IPS DF 6.9 (cell line): ENCODE results near the gene POP5.
"Not testable (repeated sequence)": the region's sequence is repeated elsewhere in the genome, so short reads cannot be mapped to it uniquely, and the experiment has no call there.

Source experiments
- DNase-seq: peaks from one replicate; pipeline ENCODE4 v3.0.0-alpha.2; 2013; ENCODE audit warnings: low read depth, low spot score
- H3K27ac ChIP-seq: one replicate; pipeline ENCODE4 v1.5.1; 2013; ENCODE audit warnings: low read length, control low read depth
- H3K27me3 ChIP-seq: 2 replicates; pipeline ENCODE4 v1.6.1; 2013; ENCODE audit warnings: mild to moderate bottlenecking, low read length; ENCODE audit not compliant: control insufficient read depth, insufficient read depth
- H3K36me3 ChIP-seq: 2 replicates; pipeline ENCODE4 v1.6.1; 2013; ENCODE audit warnings: low read length; ENCODE audit not compliant: control insufficient read depth, insufficient read depth
- H3K4me1 ChIP-seq: 2 replicates; pipeline ENCODE4 v1.6.1; 2013; ENCODE audit warnings: low read length; ENCODE audit not compliant: control insufficient read depth, insufficient read depth
- H3K4me3 ChIP-seq: 2 replicates; pipeline ENCODE4 v1.5.1; 2013; ENCODE audit warnings: mild to moderate bottlenecking, low read length
- H3K9me3 ChIP-seq: 2 replicates; pipeline ENCODE4 v1.6.1; 2013; ENCODE audit warnings: low read length, inconsistent platforms; ENCODE audit not compliant: control insufficient read depth, insufficient read depth
- WGBS: extraction: QIAGEN DNeasy Blood & Tissue Kit; methylation state at CpG from one replicate; pipeline ENCODE4 v1.1.7; 2013; ENCODE audit warnings: mixed read lengths, missing lambda C conversion rate; ENCODE audit not compliant: insufficient read length, insufficient coverage; 5-methylcytosine and 5-hydroxymethylcytosine counted together

The POP5 gene, protein sequence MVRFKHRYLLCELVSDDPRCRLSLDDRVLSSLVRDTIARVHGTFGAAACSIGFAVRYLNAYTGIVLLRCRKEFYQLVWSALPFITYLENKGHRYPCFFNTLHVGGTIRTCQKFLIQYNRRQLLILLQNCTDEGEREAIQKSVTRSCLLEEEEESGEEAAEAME

DNA sequence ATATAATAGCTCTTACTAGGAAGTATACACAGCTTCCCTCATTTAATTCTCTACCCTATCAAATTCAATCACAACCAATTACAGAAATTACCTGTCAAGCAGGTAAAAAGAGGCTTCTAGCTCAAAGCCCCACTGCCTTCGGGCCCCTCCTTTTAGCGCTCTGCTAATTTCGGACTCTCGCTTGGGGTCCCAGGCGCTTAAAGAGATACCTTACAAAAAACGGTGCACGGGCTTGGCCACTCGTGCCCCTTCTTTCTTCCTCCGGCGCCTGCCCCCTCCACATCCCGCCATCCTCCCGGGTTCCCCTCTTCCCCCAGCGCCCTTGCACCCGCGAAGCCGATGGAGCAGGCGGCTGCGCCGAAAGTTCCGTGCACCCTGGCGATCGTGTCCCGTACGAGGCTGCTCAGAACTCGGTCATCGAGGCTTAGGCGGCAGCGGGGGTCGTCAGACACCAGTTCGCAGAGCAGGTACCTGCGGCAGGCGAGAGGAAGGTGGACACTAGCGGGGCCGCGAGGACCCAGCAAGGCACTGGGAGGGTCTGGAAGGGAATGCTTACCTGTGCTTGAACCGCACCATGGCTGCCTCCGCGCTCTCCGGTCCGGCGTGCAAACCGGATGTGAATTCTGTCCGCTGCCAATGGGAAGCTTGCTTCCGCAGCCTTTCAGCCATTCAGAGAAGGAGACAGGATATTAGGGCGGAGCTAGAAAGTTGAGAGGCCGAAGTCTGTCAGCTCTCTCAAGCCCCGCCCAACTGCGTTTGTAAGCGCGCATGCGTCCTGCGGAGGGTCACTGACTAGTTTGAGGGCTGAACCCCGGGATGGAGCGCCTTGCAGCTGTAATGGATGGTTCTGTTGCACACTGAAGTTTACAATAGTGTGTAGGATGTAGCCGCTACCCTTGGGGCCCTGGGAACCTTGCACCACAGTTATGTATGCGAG is at the start of gene POP5:
TSS of gene POP5 (minus strand) at position 616 of the 937 bp plus-strand sequence. CDS start at position 576, 40 bp downstream.
- no peaks in the 10 kb centered on the region for H3K9me3 ChIP-seq
- no peak within 1 kb of the TSS for H3K27ac ChIP-seq
- 0 out of 2 replicates have a peak, but pooled peaks cover 1% of the 10 kb centered on the region for H3K4me1 ChIP-seq
- WGBS = no CpG with 5 or more reads among the region's 56 CpGs
- peak within 1 kb of the TSS; percentile 77 for H3K4me3 ChIP-seq
- DNase-seq = peak; percentile 99
- H3K36me3 ChIP-seq = peaks cover 19% of the 10 kb centered on the region; the same call in 1 of the 2 replicates
- no peaks in the 10 kb centered on the region for H3K27me3 ChIP-seq

- Histone ChIP-seq H3K36me3 (no peaks in the 10 kb centered on the region), H3K4me3 (no peak overlapping the region), H3K4me1 (peaks cover 1% of the 10 kb centered on the region; the same call in 1 of the 2 replicates), H3K9me3 (no peaks in the 10 kb centered on the region), H3K27me3 (no peaks in the 10 kb centered on the region), H3K27ac (no peak overlapping the region)
- no CpG with 5 or more reads among the region's 15 CpGs for WGBS
- DNase-seq = no peak
Measured at GRCh38 chr12:120630104-120630892, 49.1 kb upstream of the POP5 start.

GRCh38 chr12:120628919-120629318 is 47.7 kb upstream of the POP5 start:
- WGBS = no CpG with 5 or more reads among the region's 4 CpGs
- Histone ChIP-seq H3K36me3 (no peaks in the 10 kb centered on the region), H3K9me3 (no peaks in the 10 kb centered on the region), H3K4me1 (peaks cover 1% of the 10 kb centered on the region; the same call in 1 of the 2 replicates), H3K4me3 (no peak overlapping the region), H3K27ac (no peak overlapping the region), H3K27me3 (no peaks in the 10 kb centered on the region)
- no peak for DNase-seq

DNA sequence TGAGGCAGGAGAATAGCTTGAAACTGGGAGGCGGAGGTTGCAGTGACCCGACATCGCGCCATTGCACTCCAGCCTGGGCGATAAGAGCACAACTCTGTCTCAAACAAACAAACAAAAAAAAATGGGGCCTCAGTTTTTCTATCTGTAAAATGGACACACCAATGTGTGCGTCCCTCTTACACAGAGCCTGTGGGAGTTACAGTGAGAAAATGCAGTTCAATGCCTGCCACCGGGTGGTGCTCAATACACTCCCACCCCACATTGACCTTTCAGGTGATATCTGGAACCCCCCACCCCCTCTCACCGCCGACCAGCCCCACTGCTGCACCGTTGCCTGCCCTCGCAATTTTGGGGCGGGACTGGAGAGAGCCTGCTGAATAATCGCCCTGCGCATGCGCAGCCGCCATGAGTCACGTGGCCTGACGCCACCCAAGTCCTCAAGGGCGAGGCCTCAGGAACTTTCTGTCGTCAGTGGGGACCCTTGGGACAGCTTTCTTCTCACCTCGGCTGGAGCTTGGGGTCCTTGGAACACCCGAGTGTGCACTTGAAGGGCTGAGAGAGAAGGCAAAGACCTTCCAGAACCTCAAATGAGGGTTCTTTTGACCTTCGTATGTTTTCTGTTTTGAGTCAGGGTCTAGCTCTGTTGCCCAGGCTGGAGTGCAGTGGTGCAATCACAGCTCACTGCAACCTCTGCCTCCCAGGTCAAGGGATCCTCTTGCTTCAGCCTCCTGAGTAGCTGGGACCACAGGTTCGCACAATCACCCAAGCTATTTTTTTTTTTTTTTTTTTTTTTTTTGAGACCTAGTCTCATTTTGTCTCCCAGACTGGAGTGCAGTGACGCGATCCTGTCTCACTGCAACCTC is 44.6 kb upstream of the POP5 start:
- H3K4me3 ChIP-seq = no peak overlapping the region
- H3K27ac ChIP-seq = no peak overlapping the region
- DNase-seq = no peak
- no peaks in the 10 kb centered on the region for H3K9me3 ChIP-seq
- H3K27me3 ChIP-seq = no peaks in the 10 kb centered on the region
- no peaks in the 10 kb centered on the region; the same call in 1 of the 2 replicates for H3K36me3 ChIP-seq
- peaks cover 1% of the 10 kb centered on the region; the same call in 1 of the 2 replicates for H3K4me1 ChIP-seq
- no CpG with 5 or more reads among the region's 26 CpGs for WGBS

DNA sequence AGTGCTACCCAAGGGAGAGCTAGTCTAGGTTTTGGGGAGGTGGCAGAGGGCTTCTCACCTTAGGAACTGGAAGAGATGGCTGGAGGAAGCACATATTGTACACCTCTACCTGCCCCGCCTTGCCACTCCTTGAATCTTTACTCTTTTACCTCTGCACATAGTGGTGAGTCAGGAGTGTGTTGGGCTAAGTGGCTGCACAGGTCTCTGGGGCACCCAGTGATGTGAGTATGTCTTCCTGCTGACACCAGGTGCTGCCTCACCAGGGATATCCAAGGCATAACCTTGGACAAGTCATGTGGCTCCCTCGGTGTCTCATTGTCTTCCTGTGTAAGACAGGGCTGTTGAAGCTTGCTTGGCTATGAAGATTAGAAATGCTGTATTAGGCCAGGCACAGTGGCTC is 39.4 kb upstream of the POP5 start:
- no peaks in the 10 kb centered on the region for H3K9me3 ChIP-seq
- no peaks in the 10 kb centered on the region for H3K4me1 ChIP-seq
- DNase-seq = no peak
- H3K4me3 ChIP-seq = no peak overlapping the region
- H3K27me3 ChIP-seq = no peaks in the 10 kb centered on the region
- no peak overlapping the region for H3K27ac ChIP-seq
- H3K36me3 ChIP-seq = no peaks in the 10 kb centered on the region; the same call in 1 of the 2 replicates
- WGBS = no CpG with 5 or more reads among the region's 2 CpGs

DNA sequence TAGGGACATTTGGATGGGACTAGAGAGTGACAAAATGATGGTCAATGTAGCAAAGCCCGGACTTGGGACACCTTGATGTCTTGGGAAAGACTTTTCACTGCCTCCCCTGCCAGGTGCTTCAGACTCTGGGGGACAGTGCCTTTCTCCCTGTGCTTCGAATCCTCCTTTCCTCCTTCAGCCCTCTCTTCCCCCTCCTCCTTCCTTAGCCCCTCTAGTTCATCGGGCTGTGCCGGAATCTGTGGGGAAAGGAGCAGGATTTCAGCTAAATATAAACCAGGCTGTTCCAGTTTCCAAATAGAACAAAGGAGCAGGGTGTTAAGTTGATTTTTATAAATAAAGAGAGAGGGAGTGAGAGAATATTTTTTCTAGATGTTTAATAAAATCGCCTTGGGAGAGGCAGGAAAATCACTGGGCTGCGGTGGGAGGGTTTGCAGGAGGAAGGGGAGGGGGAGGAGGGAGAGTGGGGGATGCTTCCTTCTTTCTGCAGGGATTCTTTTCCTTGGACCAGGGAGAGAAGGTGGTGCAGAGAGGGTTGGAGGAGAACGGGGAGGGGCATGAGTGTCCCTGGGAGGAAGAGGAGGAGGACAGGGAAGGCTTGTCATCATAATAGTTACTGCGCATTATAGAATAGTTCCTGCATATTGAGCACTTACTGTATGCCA is 37.9 kb upstream of the POP5 start:
- DNase-seq = no peak
- no peaks in the 10 kb centered on the region for H3K9me3 ChIP-seq
- H3K27me3 ChIP-seq = no peaks in the 10 kb centered on the region
- 100% methylated on average over 1 of the region's 8 CpGs for WGBS
- H3K4me1 ChIP-seq = no peaks in the 10 kb centered on the region
- H3K36me3 ChIP-seq = no peaks in the 10 kb centered on the region; the same call in 1 of the 2 replicates
- H3K27ac ChIP-seq = no peak overlapping the region
- H3K4me3 ChIP-seq = no peak overlapping the region

DNA sequence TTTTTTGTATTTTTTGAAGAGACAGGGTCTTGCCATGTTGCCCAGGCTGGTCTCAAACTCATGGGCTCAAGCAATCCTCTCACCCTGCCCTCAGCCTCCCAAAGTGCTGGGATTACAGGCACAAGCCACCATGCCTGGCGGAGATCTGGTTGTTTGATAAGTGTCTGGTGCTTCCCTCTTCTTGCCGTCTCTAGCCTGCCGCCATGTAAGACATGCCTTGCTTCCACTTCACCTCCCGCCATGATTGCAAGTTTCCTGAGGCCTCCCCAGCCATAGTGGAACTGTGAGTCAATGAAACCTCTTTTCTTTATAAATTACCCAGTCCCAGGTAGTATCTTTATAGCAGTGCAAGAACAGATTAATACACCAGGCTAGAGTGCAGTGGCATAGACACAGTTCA is 36.6 kb upstream of the POP5 start:
- H3K9me3 ChIP-seq, H3K36me3 ChIP-seq, H3K27ac ChIP-seq, H3K4me3 ChIP-seq, DNase-seq, H3K4me1 ChIP-seq, H3K27me3 ChIP-seq: not testable (repeated sequence)
- WGBS = no CpG with 5 or more reads among the region's 4 CpGs

- H3K27me3 ChIP-seq, H3K4me1 ChIP-seq, DNase-seq, H3K27ac ChIP-seq, H3K4me3 ChIP-seq, H3K9me3 ChIP-seq, H3K36me3 ChIP-seq: not testable (repeated sequence)
- no CpG with 5 or more reads among the region's 3 CpGs for WGBS
Measured at GRCh38 chr12:120617193-120617592, 36.0 kb upstream of the POP5 start.

- H3K27me3 ChIP-seq = no peaks in the 10 kb centered on the region
- H3K9me3 ChIP-seq = no peaks in the 10 kb centered on the region
- H3K36me3 ChIP-seq = no peaks in the 10 kb centered on the region
- H3K27ac ChIP-seq = no peak overlapping the region
- H3K4me1 ChIP-seq = no peaks in the 10 kb centered on the region
- DNase-seq = no peak
- H3K4me3 ChIP-seq = no peak overlapping the region
Measured at GRCh38 chr12:120614848-120615247, 33.6 kb upstream of the POP5 start.
